ENCODE measurements around the gene HOXB2. TPM values are rescaled to one million over a fixed set of nuclear protein-coding genes. Genes with fewer than 3 reads are reported as not detected.

The HOXB2 gene
- total RNA-seq, 1 experiment from 2014 or later: not detected

DNA sequence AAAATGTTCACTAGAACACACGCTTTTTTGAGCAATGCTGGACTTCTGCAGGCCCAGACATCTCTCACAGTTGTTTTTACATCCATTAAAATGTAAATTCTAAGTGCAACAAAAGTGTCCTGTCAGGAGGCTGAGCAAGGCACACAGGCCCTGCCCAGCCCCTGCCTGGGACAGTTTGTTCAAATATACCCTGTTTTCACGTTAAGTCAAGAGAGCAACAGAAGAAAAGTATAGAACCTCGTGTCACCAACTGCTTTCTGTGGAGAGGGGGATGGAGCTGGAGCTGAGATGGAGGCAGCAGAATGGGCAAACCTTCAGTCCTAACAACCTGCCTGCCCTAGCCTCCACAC is 4.3 kb upstream of the HOXB2 start:
- peaks cover 11 to 18% of the 10 kb centered on the region in 2 experiments; a peak in 4 of 5 replicates for H3K9me3 Mint-ChIP-seq
- H3K27me3 Mint-ChIP-seq (ENCODE audit: low read depth): peaks cover 100% of the 10 kb centered on the region
- H3K36me3 Mint-ChIP-seq (ENCODE audit: insufficient read depth in 1 of 3, low read depth in 3 of 3): no peaks in the 10 kb centered on the region
- Histone ChIP-seq H2AFZ (ENCODE audit: low read length) (no peak overlapping the region), H3K79me1 (ENCODE audit: insufficient read depth, low read depth, low read length, poor library complexity, severe bottlenecking) (no peaks in the 10 kb centered on the region), H2BK12ac (ENCODE audit: insufficient read length, low read depth, low read length) (no peak overlapping the region), H2BK15ac (ENCODE audit: low read depth, low read length) (no peak overlapping the region), H3K9ac (ENCODE audit: extremely low read depth, insufficient read length, low read length) (no peak overlapping the region), H3K18ac (ENCODE audit: insufficient read length, low read depth, low read length) (no peak overlapping the region), H3K14ac (ENCODE audit: insufficient read depth, low read length) (no peak overlapping the region), H3K79me2 (ENCODE audit: insufficient read depth, low read length) (no peaks in the 10 kb centered on the region), H3K4me2 (ENCODE audit: insufficient read depth, insufficient read length, low read length) (no peak overlapping the region), H2BK5ac (ENCODE audit: insufficient read length, low read length) (no peak overlapping the region), H3K4me1 (ENCODE audit: insufficient read depth, low read length) (peaks cover 3% of the 10 kb centered on the region; the same call in 1 of the 2 replicates), H2AK5ac (ENCODE audit: insufficient read length, low read length) (no peak overlapping the region), H2BK20ac (ENCODE audit: low read depth, low read length, poor library complexity, severe bottlenecking) (no peak overlapping the region), H3K23ac (ENCODE audit: insufficient read length, low read depth, low read length) (no peak overlapping the region), H4K20me1 (ENCODE audit: control insufficient read depth, insufficient read depth, insufficient read length) (peaks cover 3% of the 10 kb centered on the region), H3K56ac (ENCODE audit: insufficient read length, low read depth, low read length) (no peak overlapping the region), H3K23me2 (ENCODE audit: insufficient read length, low read depth, low read length, poor library complexity, severe bottlenecking) (no peaks in the 10 kb centered on the region), H3K9me3 (ENCODE audit: control insufficient read depth, low read depth, low read length) (no peaks in the 10 kb centered on the region), H4K8ac (replicated peaks; ENCODE audit: insufficient read length, low read depth, low read length) (no peak overlapping the region), H4K5ac (ENCODE audit: insufficient read length, low read depth, low read length) (no peak overlapping the region), H2BK120ac (ENCODE audit: low read depth, low read length, poor library complexity, severe bottlenecking) (no peak overlapping the region), H4K91ac (ENCODE audit: insufficient read length, low read depth, low read length) (no peak overlapping the region), H3T11ph (ENCODE audit: low read length) (no peak overlapping the region), H3K4ac (ENCODE audit: low read depth, low read length) (no peak overlapping the region), H3K27me3 (ENCODE audit: insufficient read depth, low read length) (peaks cover 91% of the 10 kb centered on the region), H3K27ac (ENCODE audit: insufficient read length, low read depth, low read length) (no peak overlapping the region)
- H3K4me1 Mint-ChIP-seq: peaks cover 33 to 58% of the 10 kb centered on the region in 2 experiments
- H3K4me3 Mint-ChIP-seq: no peak overlapping the region
- H3K27ac Mint-ChIP-seq: no peak overlapping the region
- WGBS (ENCODE audit: extremely low coverage, insufficient read length, low lambda C conversion rate): no CpG with 5 or more reads among the region's 3 CpGs
- TF ChIP-seq, protein P1, sequence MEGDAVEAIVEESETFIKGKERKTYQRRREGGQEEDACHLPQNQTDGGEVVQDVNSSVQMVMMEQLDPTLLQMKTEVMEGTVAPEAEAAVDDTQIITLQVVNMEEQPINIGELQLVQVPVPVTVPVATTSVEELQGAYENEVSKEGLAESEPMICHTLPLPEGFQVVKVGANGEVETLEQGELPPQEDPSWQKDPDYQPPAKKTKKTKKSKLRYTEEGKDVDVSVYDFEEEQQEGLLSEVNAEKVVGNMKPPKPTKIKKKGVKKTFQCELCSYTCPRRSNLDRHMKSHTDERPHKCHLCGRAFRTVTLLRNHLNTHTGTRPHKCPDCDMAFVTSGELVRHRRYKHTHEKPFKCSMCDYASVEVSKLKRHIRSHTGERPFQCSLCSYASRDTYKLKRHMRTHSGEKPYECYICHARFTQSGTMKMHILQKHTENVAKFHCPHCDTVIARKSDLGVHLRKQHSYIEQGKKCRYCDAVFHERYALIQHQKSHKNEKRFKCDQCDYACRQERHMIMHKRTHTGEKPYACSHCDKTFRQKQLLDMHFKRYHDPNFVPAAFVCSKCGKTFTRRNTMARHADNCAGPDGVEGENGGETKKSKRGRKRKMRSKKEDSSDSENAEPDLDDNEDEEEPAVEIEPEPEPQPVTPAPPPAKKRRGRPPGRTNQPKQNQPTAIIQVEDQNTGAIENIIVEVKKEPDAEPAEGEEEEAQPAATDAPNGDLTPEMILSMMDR (conservative IDR thresholded peaks at IDR 0.05): no peak
- DNase-seq: no peak
